ENCODE data around the gene AGAP1.

AGAP1 gene

DNA sequence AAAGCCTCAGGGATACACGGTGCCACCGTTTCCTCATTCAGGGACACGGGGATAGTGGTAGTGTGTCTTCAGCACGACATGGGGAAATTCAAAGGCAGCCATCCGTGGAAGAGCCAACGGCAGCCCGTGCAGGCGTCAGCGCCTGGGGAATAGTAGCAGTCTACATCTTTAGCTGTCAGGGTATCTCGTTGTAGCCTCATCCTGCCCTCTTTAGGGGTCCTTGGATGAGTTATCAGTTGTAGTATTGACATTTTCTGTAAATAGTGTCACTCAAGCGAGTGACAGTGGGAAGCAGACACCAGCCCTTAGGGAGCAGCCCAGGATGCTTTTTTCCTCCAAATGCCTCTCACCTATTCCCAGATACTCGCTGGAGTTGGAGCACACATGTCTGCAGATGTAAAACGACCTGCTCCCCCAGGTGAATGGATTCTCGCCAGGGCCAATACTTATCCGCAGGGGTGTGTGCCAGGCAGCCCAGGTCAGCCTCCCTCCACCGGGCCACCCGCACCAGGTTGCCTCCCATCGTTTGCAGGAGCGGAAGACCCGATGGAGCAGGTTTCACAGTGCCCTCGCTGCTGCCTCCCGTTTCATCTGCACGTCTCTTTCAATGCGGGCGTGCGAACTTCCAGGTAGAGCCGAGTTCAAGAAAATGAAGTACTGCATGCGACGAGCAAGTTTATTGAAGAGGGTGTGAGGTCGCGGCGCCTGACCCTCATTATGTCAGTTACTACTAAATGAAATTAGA lies 41.0 kb downstream of the AGAP1 start:
- DNase-seq: no peak

DNA sequence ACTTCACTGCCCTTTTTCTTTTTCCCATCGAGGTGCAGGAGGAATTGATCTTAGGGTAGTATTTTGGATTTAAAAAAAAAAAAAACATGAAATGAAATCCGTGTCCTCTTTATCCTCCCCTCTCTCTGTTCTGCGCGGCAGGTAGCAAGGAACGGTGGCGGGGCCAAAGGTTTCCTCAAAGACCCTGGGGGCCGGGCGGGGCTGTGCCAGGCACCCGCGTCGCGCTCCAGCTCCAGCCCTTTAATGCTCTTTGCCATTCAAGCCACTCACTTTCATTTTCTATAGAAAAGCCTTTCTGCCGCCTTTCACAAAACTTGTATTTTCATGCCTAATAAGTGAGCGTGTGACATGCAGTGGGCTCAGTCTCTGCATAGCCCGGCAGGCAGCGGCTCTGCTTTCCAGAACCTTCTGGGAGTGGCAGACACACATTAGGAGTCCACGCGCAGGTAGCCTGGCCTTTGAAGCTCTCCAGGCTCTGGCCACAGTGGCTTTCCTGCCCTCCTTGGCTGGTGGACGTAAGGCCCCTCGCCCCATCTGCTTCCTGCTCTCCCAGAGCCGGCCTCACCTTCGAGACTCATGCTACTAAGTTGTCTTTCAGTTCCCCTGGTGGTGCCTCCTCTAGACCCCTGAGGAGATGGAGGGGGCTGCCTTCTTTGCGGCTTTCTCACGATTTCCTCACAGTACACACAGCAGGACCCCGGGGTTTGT lies 41.7 kb downstream of the AGAP1 start:
- DNase-seq: no peak

DNA sequence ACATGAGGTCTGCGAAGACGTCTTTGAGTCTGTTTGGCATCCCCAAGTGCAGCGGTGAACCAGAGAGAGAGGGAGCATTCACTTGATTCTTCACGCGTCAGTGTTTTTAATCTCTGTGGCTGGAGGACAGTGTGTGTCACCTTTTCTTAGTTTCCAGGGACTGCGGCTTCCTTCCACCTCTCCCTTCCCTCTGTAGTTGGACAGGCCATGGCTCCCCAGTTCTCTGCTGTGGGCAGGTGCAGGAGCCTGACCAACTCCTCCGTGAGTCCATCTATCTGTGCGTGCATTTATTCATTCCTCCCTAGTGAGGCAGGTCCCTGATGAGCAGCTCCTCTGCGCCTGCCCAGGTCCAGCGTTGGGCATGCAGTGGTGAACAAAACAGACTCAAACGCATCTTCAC lies 42.9 kb downstream of the AGAP1 start:
- DNase-seq: no peak

DNA sequence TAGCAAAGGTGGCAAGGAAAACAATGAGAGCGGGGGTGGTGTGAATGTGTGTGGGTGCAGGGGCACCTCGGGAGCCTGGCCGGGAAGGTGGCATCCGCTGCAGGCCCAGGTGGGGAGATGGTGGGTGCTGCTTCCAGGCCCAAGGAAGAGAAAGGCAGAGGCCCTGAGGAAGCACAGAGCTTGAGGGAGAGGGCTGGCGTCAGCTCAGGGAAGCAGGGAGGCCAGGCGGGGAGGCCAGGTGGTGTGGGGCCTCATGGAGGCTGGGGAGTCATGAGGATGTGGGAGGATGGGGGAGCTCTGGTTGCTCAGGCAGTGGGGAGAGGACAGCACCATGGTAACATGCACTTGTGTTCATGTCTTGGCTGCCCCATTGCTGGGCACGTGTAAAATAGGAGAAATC lies 43.3 kb downstream of the AGAP1 start:
- DNase-seq: no peak

DNA sequence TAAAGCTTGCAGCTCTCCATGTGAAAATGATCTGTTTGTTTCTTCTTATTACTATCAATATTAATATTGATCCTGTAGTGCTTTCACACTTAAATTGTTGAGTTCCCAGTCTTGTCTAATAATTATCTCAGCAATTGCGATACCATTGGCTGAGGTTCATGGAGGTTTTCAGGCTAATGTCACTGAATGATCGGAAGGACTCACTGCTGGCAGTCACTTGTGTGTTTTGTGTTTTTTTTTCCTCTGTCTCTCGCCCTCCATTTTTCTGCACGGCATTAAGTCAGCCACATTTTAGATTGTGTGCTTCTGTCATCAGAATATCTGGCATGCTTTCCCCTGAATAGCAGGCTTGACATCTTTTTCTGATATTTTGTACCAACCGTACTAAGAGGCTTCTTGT lies 43.7 kb downstream of the AGAP1 start:
- DNase-seq: no peak

DNA sequence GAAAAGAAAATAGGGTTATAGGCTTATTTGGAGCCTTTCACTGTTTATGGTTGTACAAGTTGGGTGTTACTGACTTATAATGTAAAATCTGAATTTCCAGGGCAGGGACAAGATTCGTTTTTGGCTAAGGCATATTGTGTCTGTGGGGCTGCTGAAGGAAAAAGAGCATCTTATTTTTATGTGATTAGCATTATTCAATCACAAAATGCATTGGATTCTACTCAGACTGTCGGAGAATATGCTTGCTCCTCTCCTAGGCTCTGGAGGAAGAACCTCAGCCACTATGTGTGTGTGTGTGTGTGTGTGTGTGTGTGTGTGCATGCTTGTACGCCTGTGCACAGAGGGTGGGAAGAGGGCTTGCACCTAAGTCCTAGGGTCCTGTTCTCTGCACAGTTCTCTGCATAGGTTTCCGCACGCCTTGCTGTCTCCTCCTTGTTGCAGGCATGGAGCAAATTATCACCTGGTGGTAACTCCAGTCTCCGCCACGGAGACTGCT lies 44.3 kb downstream of the AGAP1 start:
- no peak for DNase-seq

DNA sequence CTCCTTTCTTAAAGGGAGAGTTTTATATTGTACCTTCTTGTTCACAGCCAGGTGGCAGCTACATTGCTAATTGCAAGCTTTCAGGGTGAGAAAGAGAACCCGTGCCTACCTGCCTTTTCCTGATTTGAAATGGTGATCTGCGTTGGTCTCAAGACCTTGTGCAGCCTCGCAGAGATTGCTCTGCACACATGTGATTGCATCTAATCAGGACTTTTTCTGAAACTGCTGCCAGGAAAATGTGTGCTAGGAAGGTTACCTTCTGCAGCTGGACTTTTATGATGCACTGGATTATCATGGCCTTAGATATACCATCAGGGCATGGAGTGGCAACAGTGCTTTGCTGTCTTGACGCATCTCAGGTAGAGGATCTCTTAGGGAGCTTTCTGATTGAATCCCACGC lies 45.1 kb downstream of the AGAP1 start:
- no peak for DNase-seq

DNA sequence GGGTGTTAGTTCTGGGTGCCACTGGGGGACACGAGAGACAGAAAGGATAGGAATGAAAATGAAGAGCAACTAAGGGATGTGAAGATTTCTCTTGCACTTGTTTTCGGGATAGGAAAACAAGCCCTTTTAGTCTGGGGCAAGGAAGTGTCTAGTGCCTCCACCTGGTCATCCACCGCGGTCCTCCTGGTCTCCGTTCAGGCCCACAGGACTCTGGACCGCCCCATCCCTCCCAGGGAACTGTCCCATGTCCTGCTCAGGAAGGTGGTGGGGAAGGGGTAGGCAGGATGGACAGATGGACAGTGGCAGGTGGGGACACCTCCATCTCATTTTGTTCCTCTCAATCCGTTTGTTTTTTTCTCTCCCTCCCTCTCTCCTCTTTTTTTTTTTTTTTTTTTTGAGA lies 45.9 kb downstream of the AGAP1 start:
- no peak for DNase-seq

DNA sequence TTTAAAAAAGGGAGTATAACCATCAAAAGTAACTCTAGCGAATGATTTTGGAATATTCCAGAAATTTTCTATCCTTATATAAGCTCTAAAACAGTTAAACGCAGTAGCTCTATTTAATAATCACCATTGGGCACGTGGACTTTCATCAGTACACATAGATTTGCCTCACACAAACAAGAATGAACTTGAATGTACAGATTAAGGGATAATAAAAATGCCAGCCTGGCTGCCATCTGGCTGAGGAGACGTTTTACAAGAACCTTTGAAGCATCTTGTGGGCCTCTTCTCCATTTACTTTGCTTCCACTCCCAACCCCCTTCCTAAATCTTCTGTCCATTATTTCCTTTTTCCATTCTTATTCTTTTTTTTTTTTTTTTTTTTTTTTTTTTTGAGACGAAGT lies 47.2 kb downstream of the AGAP1 start:
- no peak for DNase-seq

DNA sequence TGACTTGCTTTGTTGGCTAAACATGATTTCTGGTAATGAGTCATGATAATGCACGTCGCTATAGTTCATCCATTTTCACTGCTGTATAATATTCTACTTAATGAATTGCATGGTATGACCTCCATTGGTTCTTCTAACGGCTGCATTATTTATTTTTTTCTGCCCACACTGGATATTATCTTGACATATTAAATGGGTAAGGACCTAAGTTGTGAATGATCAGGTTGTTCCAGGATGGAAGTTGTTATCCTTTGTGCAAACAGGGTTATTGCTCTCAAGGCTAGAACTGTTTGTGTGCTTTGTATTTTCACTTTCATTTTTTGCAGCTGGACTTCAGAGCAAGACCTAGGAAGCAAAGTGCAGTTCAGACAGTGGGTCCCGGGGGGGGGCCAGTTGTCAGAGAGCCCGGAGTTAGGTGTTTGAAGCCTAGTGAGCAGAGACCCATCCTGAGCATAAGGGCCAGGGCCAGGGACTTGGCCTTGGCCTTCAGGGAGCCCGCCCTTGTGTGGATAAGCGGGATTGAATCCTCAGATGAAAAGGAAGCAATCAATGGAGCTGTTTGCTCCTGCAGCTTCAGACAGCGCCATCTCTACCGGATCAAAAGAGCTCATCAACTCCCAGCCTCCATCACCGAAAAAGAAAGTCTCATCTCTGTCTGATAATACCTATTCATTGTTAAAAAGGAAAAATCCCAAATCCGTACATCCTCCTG lies 48.2 kb downstream of the AGAP1 start:
- no peak for DNase-seq

DNA sequence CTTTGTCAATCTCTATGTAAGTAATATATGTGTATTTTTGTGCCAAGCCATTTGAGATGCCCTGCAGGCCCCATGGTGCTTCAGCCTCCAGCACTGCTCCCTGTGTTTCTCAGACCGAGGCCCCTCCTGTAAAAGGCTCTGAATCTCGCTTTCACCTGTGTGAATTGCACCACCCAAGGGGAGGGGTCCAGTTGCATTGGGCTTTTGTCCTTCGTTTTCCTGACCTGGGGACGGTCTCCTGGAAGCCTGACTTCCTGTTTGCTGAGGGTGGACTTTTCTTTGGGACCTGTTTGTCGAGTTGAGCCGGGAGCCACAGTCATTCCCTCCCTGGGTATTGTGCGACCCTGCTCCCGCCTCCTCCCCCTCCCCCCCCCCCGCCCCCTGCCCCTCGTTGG lies 48.9 kb downstream of the AGAP1 start:
- DNase-seq: no peak

DNA sequence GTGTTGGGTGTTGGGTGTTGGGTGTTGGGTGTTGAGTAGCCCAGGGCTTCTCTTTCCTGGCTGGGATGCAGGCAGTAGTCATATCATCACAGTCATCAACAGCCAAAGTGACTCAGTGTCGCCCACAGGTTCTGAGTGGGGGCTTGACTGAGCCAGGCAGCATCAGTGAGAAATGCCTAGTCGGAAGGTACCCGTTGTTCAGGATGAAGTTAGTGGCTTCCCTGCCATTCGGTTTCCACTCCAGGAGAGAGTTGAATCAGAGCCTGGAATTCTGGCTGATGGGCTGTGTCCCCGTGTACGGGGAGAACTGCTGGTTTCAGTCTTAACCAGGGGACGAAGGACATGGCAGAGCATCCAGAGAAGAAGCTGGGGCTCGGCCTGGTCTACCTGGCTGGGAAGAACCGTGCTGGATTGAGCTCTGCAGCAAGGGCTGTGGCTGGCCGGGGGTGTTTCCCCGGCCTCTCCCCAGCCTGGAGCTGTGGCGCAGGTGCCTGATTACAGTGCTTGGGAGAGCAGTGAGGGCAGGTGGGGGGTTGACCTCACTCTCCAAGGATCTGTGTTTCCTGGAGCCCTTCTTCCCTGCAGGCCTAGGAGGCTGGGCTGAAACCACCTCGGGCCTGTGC lies 49.4 kb downstream of the AGAP1 start:
- DNase-seq: no peak

DNA sequence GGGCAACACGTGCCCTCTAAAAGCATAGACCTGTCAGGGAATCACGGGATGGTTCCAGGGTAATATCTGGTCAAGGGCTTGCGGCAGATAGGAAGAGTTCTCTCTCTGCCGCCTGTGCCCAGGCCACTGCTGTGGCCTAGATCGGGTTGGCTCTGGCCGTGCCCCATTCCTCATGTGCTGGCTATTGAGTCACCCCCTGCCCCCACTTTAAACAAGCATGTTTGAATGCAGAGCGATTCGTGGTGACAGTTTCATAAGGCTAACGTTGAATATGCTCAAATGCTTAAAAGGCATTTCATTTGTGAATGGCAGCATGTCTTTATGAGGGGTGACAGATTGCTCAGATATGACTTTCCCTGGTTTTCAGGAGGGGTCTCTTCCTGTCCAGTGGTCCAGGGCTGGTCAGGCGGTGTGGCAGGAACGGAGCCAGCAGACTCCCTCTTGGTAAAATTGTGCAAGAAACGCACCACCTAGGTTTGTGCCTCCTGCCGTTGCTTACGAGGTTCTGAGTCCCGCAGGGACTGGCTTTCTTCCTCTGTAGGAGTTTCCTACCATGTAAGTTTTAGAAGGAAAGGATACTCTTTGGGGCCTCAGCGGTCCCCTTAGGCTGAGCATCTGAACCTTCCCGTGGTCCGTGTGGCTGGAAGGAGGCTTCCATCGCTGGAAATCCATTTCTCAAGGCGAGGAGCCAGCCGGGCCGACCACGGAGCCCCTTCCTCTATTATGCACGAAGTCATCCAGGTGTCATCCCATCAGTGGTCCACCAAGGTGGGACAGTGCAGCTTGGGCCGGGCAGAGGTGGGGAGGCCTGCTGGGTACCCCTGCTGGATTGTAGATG lies 50.2 kb downstream of the AGAP1 start:
- no peak for DNase-seq

DNA sequence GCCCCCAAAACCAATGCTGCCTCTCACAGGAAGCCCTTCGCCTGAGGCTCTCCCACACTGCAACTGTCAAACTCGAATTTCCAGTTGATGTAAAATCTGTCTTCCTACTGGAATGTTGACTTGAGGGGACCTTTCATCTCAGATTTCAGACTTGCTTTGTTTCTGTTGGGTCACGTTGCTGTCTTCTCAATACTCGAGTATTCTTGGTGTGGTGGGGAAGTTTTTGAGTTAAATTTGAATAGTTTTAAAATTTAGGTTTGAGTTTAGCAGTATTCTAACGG lies 50.8 kb downstream of the AGAP1 start:
- DNase-seq: no peak

DNA sequence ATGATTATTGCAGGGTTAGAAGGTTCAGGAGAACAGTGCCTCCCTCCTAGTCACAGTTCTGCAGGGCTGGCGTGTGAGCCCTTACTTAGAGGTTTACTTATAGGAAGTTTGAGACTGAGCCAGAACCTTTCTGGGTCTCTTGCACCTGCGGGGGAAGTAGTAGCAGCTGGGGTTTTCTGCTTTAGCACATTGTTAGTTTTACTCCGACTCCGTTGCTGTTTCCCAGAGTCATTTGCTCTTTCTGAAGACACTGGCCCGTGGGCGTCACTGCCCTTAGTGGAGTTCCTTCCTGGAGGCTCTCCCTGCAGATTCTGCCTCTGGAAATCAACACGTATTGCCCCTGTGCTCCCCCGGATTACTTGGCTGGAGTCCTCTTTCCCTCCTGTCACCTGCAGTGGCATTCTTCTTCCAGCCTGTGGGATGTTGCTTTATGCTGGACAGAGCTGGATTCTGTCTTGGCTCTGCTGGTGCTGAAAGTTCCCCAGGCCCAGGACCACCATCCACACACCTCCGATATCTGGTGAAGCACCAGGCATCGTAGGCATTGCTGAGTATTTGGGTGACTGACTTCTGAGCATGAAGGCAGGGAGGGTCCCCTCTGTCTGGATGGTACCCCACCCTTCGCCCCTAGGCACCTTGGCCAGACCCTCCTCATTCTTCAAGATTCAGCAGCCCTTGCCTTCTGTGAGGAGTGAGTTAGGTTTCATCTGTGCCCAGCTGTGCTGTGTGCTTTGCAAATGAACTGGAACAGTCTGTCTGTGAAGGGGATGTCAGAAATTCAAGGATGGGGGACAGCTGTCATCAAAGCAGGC lies 51.7 kb downstream of the AGAP1 start:
- DNase-seq: no peak

DNA sequence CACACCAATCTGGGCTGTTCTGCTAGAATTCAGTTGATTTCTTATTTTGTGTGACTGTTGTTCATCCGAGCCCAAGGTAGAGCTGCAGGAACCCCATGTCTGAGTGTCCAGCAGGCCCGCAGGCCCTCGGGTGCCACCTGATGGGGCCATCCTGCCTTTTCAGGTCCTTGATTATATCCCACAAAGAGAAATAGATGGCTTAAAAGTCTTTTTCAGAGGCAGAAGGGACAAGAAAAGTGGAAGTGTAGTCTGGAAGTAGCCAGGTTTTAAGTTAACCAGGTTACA lies 52.2 kb downstream of the AGAP1 start:
- no peak for DNase-seq

DNA sequence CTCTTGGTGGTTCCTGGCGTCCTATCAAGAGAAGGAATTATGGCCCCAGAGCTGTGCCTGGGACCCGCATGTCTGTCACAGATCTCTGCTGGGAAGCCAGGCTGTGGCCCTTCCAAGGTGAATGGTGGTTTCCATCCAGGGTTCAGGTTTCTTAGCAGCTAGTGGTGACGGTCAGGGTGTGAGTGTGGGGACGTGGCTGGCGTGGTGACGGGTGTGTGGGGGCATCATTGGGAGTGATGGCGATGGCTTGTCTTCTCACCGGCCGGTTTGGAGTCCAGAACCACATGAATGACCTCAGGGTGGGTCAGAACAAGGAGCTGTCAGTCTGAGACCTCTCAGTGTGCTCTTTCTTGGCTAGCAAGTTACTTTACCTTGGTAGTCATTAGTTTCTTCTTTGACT lies 52.6 kb downstream of the AGAP1 start:
- DNase-seq: no peak

DNA sequence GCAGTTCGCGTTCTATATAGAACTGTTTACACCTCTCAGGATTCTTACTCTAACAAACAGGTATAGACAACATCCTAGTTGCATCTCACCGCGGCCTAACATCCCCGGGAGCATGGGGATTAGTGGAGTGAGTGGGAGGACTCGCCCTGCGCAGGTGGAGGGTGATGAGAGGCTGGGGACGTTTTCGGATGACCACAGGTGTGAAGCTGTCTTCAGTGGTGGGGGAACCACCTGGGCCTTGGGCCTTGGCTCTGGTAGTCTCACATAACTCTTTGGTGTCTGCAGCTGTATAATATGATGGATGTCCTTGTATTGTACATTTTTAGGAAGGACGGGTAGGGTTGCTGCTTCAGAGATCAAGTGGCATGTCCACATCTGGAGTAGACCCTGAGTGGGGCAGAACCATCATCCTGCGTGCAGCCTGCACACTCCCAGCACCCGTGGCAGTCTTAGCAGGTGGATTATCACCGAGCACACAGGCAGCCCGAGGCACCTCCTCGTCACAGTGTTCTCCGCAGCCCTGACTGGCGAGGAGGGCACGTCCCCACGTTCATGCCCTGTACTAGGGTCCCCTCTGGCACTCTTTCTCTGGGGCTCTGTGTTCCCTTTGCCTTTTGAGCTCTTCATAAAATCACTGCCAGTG lies 56.0 kb downstream of the AGAP1 start:
- DNase-seq: no peak

DNA sequence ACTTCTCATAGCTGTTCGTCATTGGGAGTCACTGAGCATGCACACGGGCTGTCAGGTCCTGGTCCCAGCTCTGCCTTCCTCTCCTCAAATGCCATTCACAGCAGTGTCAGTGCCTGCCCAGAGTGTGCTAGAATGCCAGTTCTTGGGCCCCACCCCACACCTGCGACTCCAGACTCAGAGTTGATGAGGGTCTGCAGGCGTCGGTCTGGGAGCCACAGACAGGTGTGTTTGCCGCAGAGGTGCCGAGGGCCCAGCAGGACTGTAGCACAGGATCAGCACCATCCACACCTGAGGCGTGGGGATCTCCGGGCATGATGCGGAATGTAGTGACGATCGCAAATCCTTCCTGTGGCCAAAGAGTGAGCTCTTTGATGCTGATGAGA lies 56.5 kb downstream of the AGAP1 start:
- DNase-seq: no peak

DNA sequence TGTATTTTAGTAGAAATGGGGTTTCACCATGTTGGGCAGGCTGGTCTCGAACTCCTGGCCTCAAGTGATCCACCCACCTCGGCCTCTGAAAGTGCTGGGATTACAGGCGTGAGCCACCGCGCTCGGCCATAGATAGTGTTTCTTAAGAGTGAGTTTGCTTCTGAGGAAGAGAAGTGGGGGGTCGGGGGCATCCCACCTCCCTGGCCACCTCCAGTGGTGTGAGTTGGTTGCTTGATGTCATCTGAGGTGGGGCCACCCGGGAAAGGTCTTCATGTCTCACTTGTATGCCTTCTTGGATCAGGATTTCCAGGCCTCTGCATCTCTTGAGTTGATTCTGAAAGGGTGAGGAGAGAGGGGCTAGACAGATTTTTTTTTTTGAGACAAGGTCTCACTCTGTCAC lies 57.1 kb downstream of the AGAP1 start:
- DNase-seq: no peak

DNA sequence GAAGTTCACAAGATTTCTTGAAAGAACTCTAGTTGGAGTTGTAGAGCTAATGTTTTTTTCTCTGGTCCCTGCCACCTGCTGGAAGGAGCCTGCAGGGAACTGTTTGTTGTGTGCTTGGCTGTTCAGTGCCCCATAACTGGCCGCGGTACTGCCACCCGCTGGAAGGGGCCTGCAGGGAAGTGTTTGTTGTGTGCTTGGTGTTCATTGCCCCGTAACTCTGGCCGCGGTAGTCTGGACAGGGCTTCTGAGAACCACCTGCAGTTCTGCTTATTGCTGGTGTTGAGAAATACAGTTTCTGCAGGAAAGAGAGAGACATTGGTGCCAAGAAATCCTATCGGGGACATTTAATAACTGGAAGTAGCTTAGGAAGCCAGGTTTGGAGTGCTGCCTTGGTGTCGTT lies 58.1 kb downstream of the AGAP1 start:
- DNase-seq: peak; percentile 5

DNA sequence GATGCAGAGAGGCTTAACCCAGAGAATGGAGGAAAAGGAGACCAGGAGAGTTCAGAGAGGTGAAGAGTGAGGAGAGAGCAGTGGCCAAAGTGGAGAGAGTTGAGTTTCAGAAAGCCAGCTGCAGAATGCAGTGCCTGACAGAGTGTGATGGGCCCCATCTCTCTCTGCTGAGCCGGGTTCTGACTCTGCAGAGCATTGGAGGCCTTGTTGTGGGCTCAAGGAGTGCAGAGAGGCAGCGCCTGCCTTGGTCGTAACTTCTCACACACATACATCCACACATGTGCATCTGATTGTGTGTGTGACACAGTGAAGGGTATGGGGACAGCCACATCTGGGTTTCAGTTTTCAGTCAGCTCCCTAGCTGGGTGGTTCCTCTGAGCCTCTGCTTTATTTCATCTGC lies 58.8 kb downstream of the AGAP1 start:
- DNase-seq: no peak

Data from activated CD4-positive, alpha-beta T cell treated with anti-CD3 and anti-CD28 coated beads, Interleukin-2, Interleukin-6, amounts not matched to agents 100 ng/mL and 50 ng/mL, durations not matched to agents 16 hours and 8 hours (primary cell).